HCT116 (cell line): Measurements from ENCODE around the gene CHRDL1. TPM values are rescaled to one million over a fixed set of nuclear protein-coding genes. Genes with fewer than 3 reads are reported as not detected.

Source experiments
- ATAC-seq: fragments of 200-7000 bp; cut with Tn5 transposase; 2 replicates; pipeline ENCODE4 v1.9.1; 2020; ENCODE audit warnings: mild to moderate bottlenecking, moderate library complexity
- BruUV-seq: library from RNA; stranded (reverse); fragments of 400-500 nt; replicated peaks from 2 replicates; lab custom pipeline; 2021; lab: Mats Ljungman, UMichigan
- CTCF ChIA-PET: fragments of 300-600 bp; sonication (Branson Sonifier 250); formaldehyde crosslinking; loops from one replicate; lab custom pipeline; 2021; ENCODE audit warnings: antibody characterized with exemption; lab: Charles Lee
- POLR2A ChIA-PET: fragments of 300-600, 350-600 bp; sonication (Branson Sonifier 250); formaldehyde crosslinking; loops from one replicate; lab custom pipeline; 2021; ENCODE audit warnings: antibody characterized with exemption; lab: Charles Lee
- RAD21 ChIA-PET, 2 experiments: fragments of 300-600 bp; sonication (Branson Sonifier 250); formaldehyde crosslinking; loops; one replicate each; lab custom pipeline; 2023; ENCODE audit warnings: low total read pairs in 2 of 2; ENCODE audit not compliant: uncharacterized antibody in 2 of 2, unreplicated experiment in 2 of 2, low non-redundant PET in 1 of 2; lab: Charles Lee
- DNase-seq: peaks from one replicate; pipeline ENCODE4 v3.0.0-alpha.2; 2010; ENCODE audit warnings: low read depth, low spot score
- H2AFZ ChIP-seq: fragments of 200-600 bp; shearing (Covaris generic), sonication (generic); 2 replicates; pipeline ENCODE4 v1.6.1; 2017; ENCODE audit warnings: low read depth, mixed run types, mixed read lengths, antibody characterized with exemption, low read length; ENCODE audit not compliant: poor library complexity, severe bottlenecking
- H3K27ac ChIP-seq: 2 replicates; pipeline ENCODE4 v1.5.1; 2012; ENCODE audit warnings: low read depth, low read length
- H3K27me3 ChIP-seq: fragments of 200-600 bp; sonication (generic); 2 replicates; pipeline ENCODE4 v1.6.1; 2016; ENCODE audit warnings: mixed run types, low read length, mixed read lengths; ENCODE audit not compliant: insufficient read depth
- H3K36me3 ChIP-seq, 2 experiments: fragments of 200-500 bp in 1 of 2; fragments of 200-600 bp in 1 of 2; sonication (Bioruptor generic) in 1 of 2; sonication (generic) in 1 of 2; 2 replicates each; pipeline versions ENCODE4 v1.5.1 to v1.6.1; 2014 to 2016; ENCODE audit warnings: low read length in 2 of 2, inconsistent platforms in 1 of 2, mixed read lengths in 1 of 2, mixed run types in 1 of 2; ENCODE audit not compliant: insufficient read depth in 2 of 2, control insufficient read depth in 1 of 2
- H3K4me1 ChIP-seq, 2 experiments: fragments of 200-600 bp in 1 of 2; sonication (generic) in 1 of 2; 2 replicates each; pipeline versions ENCODE4 v1.5.1 to v1.6.1; 2012 to 2017; ENCODE audit warnings: low read length in 2 of 2, inconsistent platforms in 1 of 2, mild to moderate bottlenecking in 1 of 2, mixed read lengths in 1 of 2, mixed run types in 1 of 2, moderate library complexity in 1 of 2; ENCODE audit not compliant: insufficient read depth in 2 of 2, control insufficient read depth in 1 of 2
- H3K4me2 ChIP-seq: fragments of 200-600 bp; sonication (generic); 2 replicates; pipeline ENCODE4 v1.6.1; 2017; ENCODE audit warnings: mixed run types, low read length, mixed read lengths
- H3K4me3 ChIP-seq, 2 experiments: fragments of 200-600 bp in 1 of 2; sonication (generic) in 1 of 2; replicated peaks in 1 of 2; 2 replicates each; pipeline ENCODE4 v1.5.1; 2011 to 2016; ENCODE audit warnings: low read length in 2 of 2, control low read depth in 1 of 2, low read depth in 1 of 2, mild to moderate bottlenecking in 1 of 2, mixed read lengths in 1 of 2, mixed run types in 1 of 2
- H3K79me2 ChIP-seq: fragments of 200-600 bp; sonication (generic); 2 replicates; pipeline ENCODE4 v1.6.1; 2017; ENCODE audit warnings: mild to moderate bottlenecking, mixed run types, low read length, moderate library complexity, mixed read lengths; ENCODE audit not compliant: insufficient read depth
- H3K9ac ChIP-seq: fragments of 200-600 bp; sonication (generic); 2 replicates; pipeline ENCODE4 v1.6.1; 2016; ENCODE audit warnings: low read length, mixed read lengths
- H3K9me2 ChIP-seq: fragments of 200-600 bp; sonication (generic), shearing (Covaris generic); 2 replicates; pipeline ENCODE4 v1.6.1; 2017; ENCODE audit warnings: mixed run types, mild to moderate bottlenecking, moderate library complexity; ENCODE audit not compliant: insufficient read depth
- H3K9me3 ChIP-seq, 2 experiments: fragments of 200-500 bp in 1 of 2; fragments of 200-600 bp in 1 of 2; sonication (Bioruptor generic) in 1 of 2; sonication (generic) in 1 of 2; 2 replicates each; pipeline ENCODE4 v1.6.1; 2014 to 2017; ENCODE audit warnings: low read length in 2 of 2, mixed read lengths in 2 of 2, inconsistent platforms in 1 of 2, low read depth in 1 of 2, mild to moderate bottlenecking in 1 of 2, mixed run types in 1 of 2, moderate library complexity in 1 of 2; ENCODE audit not compliant: control insufficient read depth in 1 of 2, insufficient read depth in 1 of 2
- H4K20me1 ChIP-seq: fragments of 200-600 bp; sonication (generic), shearing (Covaris generic); 2 replicates; pipeline ENCODE4 v1.6.1; 2017; ENCODE audit warnings: mixed run types, mild to moderate bottlenecking, moderate library complexity; ENCODE audit not compliant: insufficient read depth
- CBX3 ChIP-seq: IDR thresholded peaks from 2 replicates; pipeline ENCODE4 v1.6.1; 2012; ENCODE audit warnings: low read depth
- CEBPB ChIP-seq: IDR thresholded peaks from 2 replicates; pipeline ENCODE4 v1.6.1; 2012; ENCODE audit warnings: low read depth
- EGR1 ChIP-seq: IDR thresholded peaks from 2 replicates; pipeline ENCODE4 v1.6.1; 2012; ENCODE audit warnings: low read depth
- ELF1 ChIP-seq: IDR thresholded peaks from 2 replicates; pipeline ENCODE4 v1.6.1; 2012; ENCODE audit warnings: low read depth, borderline replicate concordance
- EZH2phosphoT487 ChIP-seq: fragments of 200-600 bp; IDR thresholded peaks from 2 replicates; pipeline ENCODE4 v1.6.1; 2018; ENCODE audit warnings: antibody characterized with exemption, borderline replicate concordance
- FOSL1 ChIP-seq: IDR thresholded peaks from 2 replicates; pipeline ENCODE4 v1.6.1; 2012; ENCODE audit warnings: low read depth
- RAD21 ChIP-seq: IDR thresholded peaks from 2 replicates; pipeline ENCODE4 v1.6.1; 2012; ENCODE audit warnings: low read depth, mild to moderate bottlenecking
- SIN3A ChIP-seq: IDR thresholded peaks from 2 replicates; pipeline ENCODE4 v1.6.1; 2012; ENCODE audit warnings: low read depth
- SP1 ChIP-seq: IDR thresholded peaks from 2 replicates; pipeline ENCODE4 v1.6.1; 2012; ENCODE audit warnings: low read depth
- SRF ChIP-seq: IDR thresholded peaks from 2 replicates; pipeline ENCODE4 v1.6.1; 2012; ENCODE audit warnings: low read depth
- TCF7L2 ChIP-seq: IDR thresholded peaks from 2 replicates; pipeline ENCODE4 v1.7.0; 2011; ENCODE audit warnings: borderline replicate concordance, inconsistent platforms; ENCODE audit not compliant: insufficient read depth, insufficient read length; ENCODE audit errors: extremely low read depth
- YY1 ChIP-seq: IDR thresholded peaks from 2 replicates; pipeline ENCODE4 v1.6.1; 2011; ENCODE audit warnings: low read length, low read depth, moderate library complexity, mild to moderate bottlenecking; ENCODE audit not compliant: insufficient replicate concordance; ENCODE audit errors: extremely low read depth
- ZFX ChIP-seq: fragments of 450-650 bp; IDR thresholded peaks from 2 replicates; pipeline ENCODE4 v1.6.1; 2017
- ZNF274 ChIP-seq: fragments of 200-500 bp; sonication (Bioruptor generic); IDR thresholded peaks from 2 replicates; pipeline ENCODE4 v1.6.1; 2014; ENCODE audit warnings: mild to moderate bottlenecking, low read depth, low read length, inconsistent platforms
- intact Hi-C: fragments of 100-400 bp; cut with micrococcal nuclease; formaldehyde crosslinking; loops from 2 replicates; pipeline ENCODE4 v1.10.0; 2022
- total RNA-seq: library from RNA; stranded (reverse); gene quantifications from one replicate; pipeline ENCODE4 v1.2.1, GENCODE V29; 2021; ENCODE audit not compliant: unreplicated experiment
- TF ChIP-seq, protein P1 (sequence below), 3 experiments: fragments of 200-600 bp in 1 of 3; sonication (generic) in 1 of 3; IDR thresholded peaks in 2 of 3; conservative IDR thresholded peaks in 1 of 3; 2 replicates each; pipeline ENCODE4 v1.5.1; 2012 to 2017; ENCODE audit warnings: low read depth in 2 of 3, low read length in 2 of 3, antibody characterized with exemption in 1 of 3, borderline replicate concordance in 1 of 3, control low read depth in 1 of 3, mild to moderate bottlenecking in 1 of 3, mixed read lengths in 1 of 3, mixed run types in 1 of 3, moderate library complexity in 1 of 3; ENCODE audit not compliant: insufficient read depth in 1 of 3
- TF ChIP-seq, protein P2 (sequence below): IDR thresholded peaks from 2 replicates; pipeline ENCODE4 v1.6.1; 2012
- TF ChIP-seq, protein P3 (sequence below): IDR thresholded peaks from 2 replicates; pipeline ENCODE4 v1.6.1; 2012; ENCODE audit warnings: low read depth
- TF ChIP-seq, protein P4 (sequence below): IDR thresholded peaks from 2 replicates; pipeline ENCODE4 v1.6.1; 2012

Gene CHRDL1
- total RNA-seq, 1 experiment from 2014 or later = 0.05 TPM

DNA sequence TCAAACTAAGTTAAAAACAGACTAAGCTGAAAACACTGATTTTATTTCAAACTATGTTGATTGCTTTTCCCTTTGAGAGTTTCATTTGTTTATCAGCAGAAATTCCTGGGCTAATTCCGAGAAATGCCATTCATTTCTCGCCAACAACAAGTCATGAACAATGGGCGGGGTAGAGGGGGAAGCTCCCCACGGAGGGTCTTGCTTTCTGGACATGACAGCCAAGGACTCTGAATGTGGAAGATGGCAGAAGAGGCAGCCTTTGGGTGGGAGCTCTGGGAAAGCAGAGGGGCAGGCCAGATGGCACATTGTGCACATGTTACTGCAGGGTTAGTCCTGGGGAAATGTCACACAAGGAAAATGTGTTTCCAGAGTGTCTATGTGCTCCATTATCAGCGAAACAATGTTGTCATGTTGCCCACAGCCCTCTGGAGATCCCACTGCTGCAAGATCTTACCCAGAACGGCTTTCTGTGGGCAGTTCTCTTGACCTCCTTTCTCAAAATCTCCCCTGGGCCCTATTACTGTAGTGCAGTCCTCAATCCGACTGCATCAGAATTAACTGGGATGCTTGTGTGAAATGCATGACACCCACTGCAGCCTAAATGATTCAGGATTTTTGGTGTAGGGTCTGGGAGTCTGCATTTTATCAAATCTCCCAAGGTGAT is 45.0 kb downstream of the CHRDL1 start:
- Histone ChIP-seq H3K27ac (no peak overlapping the region), H3K27me3 (no peaks in the 10 kb centered on the region), H3K36me3 (no peaks in the 10 kb centered on the region), H3K9ac (no peak overlapping the region), H3K4me1 (no peaks in the 10 kb centered on the region), H3K9me3 (no peaks in the 10 kb centered on the region), H3K4me3 (no peak overlapping the region), H4K20me1 (no peaks in the 10 kb centered on the region), H3K9me2 (no peaks in the 10 kb centered on the region), H2AFZ (no peak overlapping the region), H3K4me2 (no peak overlapping the region), H3K79me2 (no peaks in the 10 kb centered on the region)
- TF ChIP-seq, protein P1, sequence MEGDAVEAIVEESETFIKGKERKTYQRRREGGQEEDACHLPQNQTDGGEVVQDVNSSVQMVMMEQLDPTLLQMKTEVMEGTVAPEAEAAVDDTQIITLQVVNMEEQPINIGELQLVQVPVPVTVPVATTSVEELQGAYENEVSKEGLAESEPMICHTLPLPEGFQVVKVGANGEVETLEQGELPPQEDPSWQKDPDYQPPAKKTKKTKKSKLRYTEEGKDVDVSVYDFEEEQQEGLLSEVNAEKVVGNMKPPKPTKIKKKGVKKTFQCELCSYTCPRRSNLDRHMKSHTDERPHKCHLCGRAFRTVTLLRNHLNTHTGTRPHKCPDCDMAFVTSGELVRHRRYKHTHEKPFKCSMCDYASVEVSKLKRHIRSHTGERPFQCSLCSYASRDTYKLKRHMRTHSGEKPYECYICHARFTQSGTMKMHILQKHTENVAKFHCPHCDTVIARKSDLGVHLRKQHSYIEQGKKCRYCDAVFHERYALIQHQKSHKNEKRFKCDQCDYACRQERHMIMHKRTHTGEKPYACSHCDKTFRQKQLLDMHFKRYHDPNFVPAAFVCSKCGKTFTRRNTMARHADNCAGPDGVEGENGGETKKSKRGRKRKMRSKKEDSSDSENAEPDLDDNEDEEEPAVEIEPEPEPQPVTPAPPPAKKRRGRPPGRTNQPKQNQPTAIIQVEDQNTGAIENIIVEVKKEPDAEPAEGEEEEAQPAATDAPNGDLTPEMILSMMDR (IDR thresholded peaks at IDR 0.05 in 2 of 3, conservative IDR thresholded peaks at IDR 0.05 in 1 of 3; ENCODE audit: borderline replicate concordance in 1 of 3, insufficient read depth in 1 of 3, low read depth in 2 of 3, low read length in 2 of 3) = no peak
- TF ChIP-seq TCF7L2 (no peak), ZNF274 (no peak), CBX3 (no peak), SP1 (no peak), RAD21 (no peak), EGR1 (no peak), SRF (no peak), YY1 (no peak), EZH2phosphoT487 (no peak), CEBPB (no peak), ELF1 (no peak), FOSL1 (no peak), SIN3A (no peak), ZFX (no peak)
- TF ChIP-seq, protein P2, sequence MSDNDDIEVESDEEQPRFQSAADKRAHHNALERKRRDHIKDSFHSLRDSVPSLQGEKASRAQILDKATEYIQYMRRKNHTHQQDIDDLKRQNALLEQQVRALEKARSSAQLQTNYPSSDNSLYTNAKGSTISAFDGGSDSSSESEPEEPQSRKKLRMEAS = no peak
- TF ChIP-seq, protein P3, sequence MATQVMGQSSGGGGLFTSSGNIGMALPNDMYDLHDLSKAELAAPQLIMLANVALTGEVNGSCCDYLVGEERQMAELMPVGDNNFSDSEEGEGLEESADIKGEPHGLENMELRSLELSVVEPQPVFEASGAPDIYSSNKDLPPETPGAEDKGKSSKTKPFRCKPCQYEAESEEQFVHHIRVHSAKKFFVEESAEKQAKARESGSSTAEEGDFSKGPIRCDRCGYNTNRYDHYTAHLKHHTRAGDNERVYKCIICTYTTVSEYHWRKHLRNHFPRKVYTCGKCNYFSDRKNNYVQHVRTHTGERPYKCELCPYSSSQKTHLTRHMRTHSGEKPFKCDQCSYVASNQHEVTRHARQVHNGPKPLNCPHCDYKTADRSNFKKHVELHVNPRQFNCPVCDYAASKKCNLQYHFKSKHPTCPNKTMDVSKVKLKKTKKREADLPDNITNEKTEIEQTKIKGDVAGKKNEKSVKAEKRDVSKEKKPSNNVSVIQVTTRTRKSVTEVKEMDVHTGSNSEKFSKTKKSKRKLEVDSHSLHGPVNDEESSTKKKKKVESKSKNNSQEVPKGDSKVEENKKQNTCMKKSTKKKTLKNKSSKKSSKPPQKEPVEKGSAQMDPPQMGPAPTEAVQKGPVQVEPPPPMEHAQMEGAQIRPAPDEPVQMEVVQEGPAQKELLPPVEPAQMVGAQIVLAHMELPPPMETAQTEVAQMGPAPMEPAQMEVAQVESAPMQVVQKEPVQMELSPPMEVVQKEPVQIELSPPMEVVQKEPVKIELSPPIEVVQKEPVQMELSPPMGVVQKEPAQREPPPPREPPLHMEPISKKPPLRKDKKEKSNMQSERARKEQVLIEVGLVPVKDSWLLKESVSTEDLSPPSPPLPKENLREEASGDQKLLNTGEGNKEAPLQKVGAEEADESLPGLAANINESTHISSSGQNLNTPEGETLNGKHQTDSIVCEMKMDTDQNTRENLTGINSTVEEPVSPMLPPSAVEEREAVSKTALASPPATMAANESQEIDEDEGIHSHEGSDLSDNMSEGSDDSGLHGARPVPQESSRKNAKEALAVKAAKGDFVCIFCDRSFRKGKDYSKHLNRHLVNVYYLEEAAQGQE = no peak
- TF ChIP-seq, protein P4, sequence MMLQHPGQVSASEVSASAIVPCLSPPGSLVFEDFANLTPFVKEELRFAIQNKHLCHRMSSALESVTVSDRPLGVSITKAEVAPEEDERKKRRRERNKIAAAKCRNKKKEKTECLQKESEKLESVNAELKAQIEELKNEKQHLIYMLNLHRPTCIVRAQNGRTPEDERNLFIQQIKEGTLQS = no peak
- intact Hi-C loops = no loop called here
- no TSS peak for BruUV-seq
- ChIA-PET CTCF (no interaction called here), RAD21 (no interaction called here), POLR2A (no interaction called here)
- DNase-seq = no peak
- ATAC-seq = no peak
